Activated CD4-positive, alpha-beta T cell treated with anti-CD3 and anti-CD28 coated beads, Interleukin-2, amount 50 U/mL, for 1 hour (primary cell): ENCODE results near the gene TSC2.
"Not testable (repeated sequence)": the region's sequence is repeated elsewhere in the genome, so short reads cannot be mapped to it uniquely, and the experiment has no call there.

ENCODE experiments used
- DNase-seq: peaks from one replicate; pipeline ENCODE4 v3.0.0-alpha.2; 2020

TSC2 gene

GRCh38 chr16:2032285-2033056 is 15.3 kb upstream of the TSC2 start:
- no peak for DNase-seq

GRCh38 chr16:2033057-2033908 is 14.5 kb upstream of the TSC2 start:
- DNase-seq = no peak

- DNase-seq = not testable (repeated sequence)
These were observed 13.7 kb upstream of the TSC2 start for GRCh38 chr16:2033909-2034695.

- DNase-seq = no peak
These were observed 12.9 kb upstream of the TSC2 start for GRCh38 chr16:2034696-2035430.

GRCh38 chr16:2035431-2036199 is 12.2 kb upstream of the TSC2 start:
- no peak for DNase-seq

- no peak for DNase-seq
These were observed 11.4 kb upstream of the TSC2 start for GRCh38 chr16:2036200-2036966.

- no peak for DNase-seq
These were observed 10.7 kb upstream of the TSC2 start for GRCh38 chr16:2037115-2037514.

GRCh38 chr16:2037647-2038381 is 10.0 kb upstream of the TSC2 start:
- DNase-seq = no peak

GRCh38 chr16:2038382-2039231 is 9.2 kb upstream of the TSC2 start:
- DNase-seq = no peak

- DNase-seq = no peak
These were observed 8.3 kb upstream of the TSC2 start for GRCh38 chr16:2039274-2040031.

- no peak for DNase-seq
These were observed 7.6 kb upstream of the TSC2 start for GRCh38 chr16:2040041-2040786.

GRCh38 chr16:2040787-2041522 is 6.8 kb upstream of the TSC2 start:
- DNase-seq = no peak

- DNase-seq = no peak
These were observed 5.4 kb upstream of the TSC2 start for GRCh38 chr16:2042171-2042985.

- no peak for DNase-seq
These were observed 4.7 kb upstream of the TSC2 start for GRCh38 chr16:2042986-2043666.

GRCh38 chr16:2043667-2044451 is 3.9 kb upstream of the TSC2 start:
- DNase-seq = no peak
